Measurements from ENCODE around the gene NOCT. TPM values are rescaled to one million over a fixed set of nuclear protein-coding genes. Genes with fewer than 3 reads are reported as not detected.
A peak's percentile ranks its signal among the peaks of the same experiment; 100 is the strongest.
"Not testable (repeated sequence)": the region's sequence is repeated elsewhere in the genome, so short reads cannot be mapped to it uniquely, and the experiment has no call there.

The NOCT gene
- total RNA-seq, 1 donor from 2014 or later: 6.9 TPM

- no peaks in the 10 kb centered on the region for H3K36me3 Mint-ChIP-seq
- H3K4me3 Mint-ChIP-seq: peak overlapping the region; percentile 88
- H3K27ac Mint-ChIP-seq: peak overlapping the region; percentile 94
- H3K27me3 Mint-ChIP-seq (ENCODE audit: low read depth): no peaks in the 10 kb centered on the region
- no peak for DNase-seq (ENCODE audit: low spot score in 2 of 2, unreplicated experiment in 2 of 2)
- no peak for TF ChIP-seq CTCF (IDR thresholded peaks at IDR 0.05; ENCODE audit: unreplicated experiment)
- H3K4me1 Mint-ChIP-seq: peaks cover 47% of the 10 kb centered on the region
- H3K9me3 Mint-ChIP-seq: no peaks in the 10 kb centered on the region
Measured at GRCh38 chr4:139015948-139016471, 429 bp downstream of the NOCT start.

- no peak for DNase-seq (ENCODE audit: low spot score in 2 of 2, unreplicated experiment in 2 of 2)
- no peak for TF ChIP-seq CTCF (IDR thresholded peaks at IDR 0.05; ENCODE audit: unreplicated experiment)
Measured at GRCh38 chr4:139017861-139018260, 2.3 kb downstream of the NOCT start.

GRCh38 chr4:139018501-139018900 is 2.9 kb downstream of the NOCT start:
- no peak for TF ChIP-seq CTCF (IDR thresholded peaks at IDR 0.05; ENCODE audit: unreplicated experiment)
- Mint-ChIP-seq H3K27me3 (ENCODE audit: low read depth) (no peaks in the 10 kb centered on the region), H3K27ac (no peak overlapping the region), H3K4me3 (no peak overlapping the region), H3K9me3 (no peaks in the 10 kb centered on the region), H3K36me3 (no peaks in the 10 kb centered on the region), H3K4me1 (peaks cover 48% of the 10 kb centered on the region)
- no peak for DNase-seq (ENCODE audit: low spot score in 2 of 2, unreplicated experiment in 2 of 2)

More at GRCh38 chr4:139017861-139018260, 2.3 kb downstream of the NOCT start:
- H3K9me3 Mint-ChIP-seq: no peaks in the 10 kb centered on the region
- H3K4me1 Mint-ChIP-seq: peaks cover 48% of the 10 kb centered on the region
- no peak overlapping the region for H3K27ac Mint-ChIP-seq
- no peaks in the 10 kb centered on the region for H3K36me3 Mint-ChIP-seq
- H3K4me3 Mint-ChIP-seq: peak overlapping the region; percentile 15
- no peaks in the 10 kb centered on the region for H3K27me3 Mint-ChIP-seq (ENCODE audit: low read depth)

- H3K4me1 Mint-ChIP-seq: peaks cover 42% of the 10 kb centered on the region
- H3K36me3 Mint-ChIP-seq: no peaks in the 10 kb centered on the region
- TF ChIP-seq CTCF (IDR thresholded peaks at IDR 0.05; ENCODE audit: unreplicated experiment): no peak
- no peak overlapping the region for H3K4me3 Mint-ChIP-seq
- H3K27ac Mint-ChIP-seq: no peak overlapping the region
- H3K27me3 Mint-ChIP-seq (ENCODE audit: low read depth): no peaks in the 10 kb centered on the region
- H3K9me3 Mint-ChIP-seq: no peaks in the 10 kb centered on the region
- DNase-seq (ENCODE audit: low spot score in 2 of 2, unreplicated experiment in 2 of 2): no peak
Measured at GRCh38 chr4:139018971-139019758, 3.6 kb downstream of the NOCT start.

GRCh38 chr4:139020384-139020783 is 4.8 kb downstream of the NOCT start:
- no peak for TF ChIP-seq CTCF (IDR thresholded peaks at IDR 0.05; ENCODE audit: unreplicated experiment)
- H3K9me3 Mint-ChIP-seq: no peaks in the 10 kb centered on the region
- no peaks in the 10 kb centered on the region for H3K36me3 Mint-ChIP-seq
- no peak for DNase-seq (ENCODE audit: low spot score in 2 of 2, unreplicated experiment in 2 of 2)
- peaks cover 36% of the 10 kb centered on the region for H3K4me1 Mint-ChIP-seq
- no peaks in the 10 kb centered on the region for H3K27me3 Mint-ChIP-seq (ENCODE audit: low read depth)
- H3K4me3 Mint-ChIP-seq: no peak overlapping the region
- H3K27ac Mint-ChIP-seq: no peak overlapping the region

- H3K36me3 Mint-ChIP-seq; H3K27me3 Mint-ChIP-seq (ENCODE audit: low read depth); H3K4me3 Mint-ChIP-seq; H3K9me3 Mint-ChIP-seq; DNase-seq (ENCODE audit: low spot score in 2 of 2, unreplicated experiment in 2 of 2); H3K27ac Mint-ChIP-seq: not testable (repeated sequence)
- peaks cover 36% of the 10 kb centered on the region for H3K4me1 Mint-ChIP-seq
Measured at GRCh38 chr4:139021071-139021470, 5.5 kb downstream of the NOCT start.

Measured in mesothelial cell of epicardium (in vitro differentiated cells).